HepG2 (cell line): Measurements from ENCODE around the gene SLC6A17. TPM values are rescaled to one million over a fixed set of nuclear protein-coding genes. Genes with fewer than 3 reads are reported as not detected.

ENCODE experiments used
- ATAC-seq: fragments of 200-7000 bp; cut with Tn5 transposase; 3 replicates; pipeline ENCODE4 v1.9.1; 2020; ENCODE audit warnings: mild to moderate bottlenecking, moderate library complexity
- BruUV-seq: library from RNA; stranded (reverse); fragments of 400-500 nt; replicated peaks from 2 replicates; lab custom pipeline; 2021; lab: Mats Ljungman, UMichigan
- CTCF ChIA-PET: fragments of 300-600 bp; formaldehyde crosslinking; extraction: SDS; loops from one replicate; lab custom pipeline; 2021; ENCODE audit warnings: low total read pairs, inconsistent platforms, low intra/inter-chr PET ratio; lab: Yijun Ruan, JAX
- POLR2A ChIA-PET: fragments of 350-600 bp; sonication (Branson Sonifier 250); formaldehyde crosslinking; loops from one replicate; lab custom pipeline; 2020; ENCODE audit warnings: antibody characterized with exemption, inconsistent platforms; lab: Yijun Ruan, JAX
- DNase-seq: peaks from one replicate; pipeline ENCODE4 v3.0.0-alpha.2; 2015; ENCODE audit warnings: low spot score
- FAIRE-seq: peaks from 3 replicates; lab custom pipeline; 2011; peaks lifted over from hg19 to GRCh38; lab: Jason Lieb, UNC
- H2AFZ ChIP-seq: one replicate; pipeline ENCODE4 v1.6.1; 2011; ENCODE audit warnings: low read length, inconsistent platforms
- H3K27ac ChIP-seq: fragments of 300-600 bp; 3 replicates; pipeline ENCODE4 v1.8.0; 2011; ENCODE audit warnings: mixed run types, mild to moderate bottlenecking, mixed read lengths, low read length, inconsistent platforms; ENCODE audit not compliant: insufficient read depth; ENCODE audit errors: extremely low read length
- H3K27me3 ChIP-seq, 2 experiments: fragments of 200-600 bp in 1 of 2; 2 replicates in 1 of 2; 3 replicates in 1 of 2; pipeline versions ENCODE4 v1.6.0 to v1.8.0; 2011; ENCODE audit warnings: low read length in 2 of 2, mild to moderate bottlenecking in 2 of 2, moderate library complexity in 2 of 2, inconsistent platforms in 1 of 2; ENCODE audit not compliant: insufficient read depth in 2 of 2, control insufficient read depth in 1 of 2
- H3K36me3 ChIP-seq, 2 experiments: fragments of 200-600 bp in 1 of 2; replicated peaks in 1 of 2; 2 replicates in 1 of 2; 3 replicates in 1 of 2; pipeline versions ENCODE4 v1.5.1 to v1.8.0; 2011; ENCODE audit warnings: low read length in 2 of 2, inconsistent platforms in 1 of 2; ENCODE audit not compliant: insufficient read depth in 2 of 2, control insufficient read depth in 1 of 2
- H3K4me1 ChIP-seq: 2 replicates; pipeline ENCODE4 v1.5.1; 2012; ENCODE audit warnings: low read length, inconsistent platforms; ENCODE audit not compliant: insufficient read depth
- H3K4me2 ChIP-seq: 2 replicates; pipeline ENCODE4 v1.6.0; 2011; ENCODE audit warnings: low read depth, low read length, inconsistent platforms
- H3K4me3 ChIP-seq, 3 experiments: fragments of 200-600 bp in 1 of 3; sonication (generic), shearing (Covaris generic) in 1 of 3; replicated peaks in 1 of 3; 2 replicates each; pipeline ENCODE4 v1.5.1; 2011 to 2016; ENCODE audit warnings: low read length in 3 of 3, inconsistent platforms in 2 of 3, low read depth in 2 of 3, mild to moderate bottlenecking in 2 of 3, control low read depth in 1 of 3, mixed read lengths in 1 of 3; ENCODE audit not compliant: insufficient read depth in 1 of 3
- H3K79me2 ChIP-seq: one replicate; pipeline ENCODE4 v1.6.1; 2011; ENCODE audit warnings: low read length, inconsistent platforms; ENCODE audit not compliant: insufficient read depth
- H3K9ac ChIP-seq: 2 replicates; pipeline ENCODE4 v1.6.0; 2011; ENCODE audit warnings: mild to moderate bottlenecking, low read depth, low read length, inconsistent platforms; ENCODE audit not compliant: insufficient read depth
- H3K9me3 ChIP-seq: 2 replicates; pipeline ENCODE4 v1.5.1; 2012; ENCODE audit warnings: mild to moderate bottlenecking, low read length
- H4K20me1 ChIP-seq: 2 replicates; pipeline ENCODE4 v1.6.0; 2011; ENCODE audit warnings: inconsistent platforms, mild to moderate bottlenecking, low read length, moderate library complexity; ENCODE audit not compliant: insufficient read depth
- ARNTL ChIP-seq: sonication (generic); formaldehyde crosslinking; IDR thresholded peaks from 2 replicates; pipeline ENCODE4 v1.4.0; 2020; ENCODE audit warnings: mild to moderate bottlenecking, missing genetic modification reagents
- KLF12 ChIP-seq: sonication (generic); formaldehyde crosslinking; IDR thresholded peaks from 2 replicates; pipeline ENCODE4 v1.4.0; 2020; ENCODE audit warnings: missing genetic modification reagents, borderline replicate concordance
- MLLT10 ChIP-seq: sonication (generic); formaldehyde crosslinking; IDR thresholded peaks from 2 replicates; pipeline ENCODE4 v1.4.0; 2020; ENCODE audit warnings: missing genetic modification reagents
- NBN ChIP-seq: fragments of 450-650 bp; conservative IDR thresholded peaks from 2 replicates; pipeline ENCODE4 v1.6.1; 2017
- STAG1 ChIP-seq: sonication (generic); formaldehyde crosslinking; IDR thresholded peaks from 2 replicates; pipeline ENCODE4 v1.4.0; 2020; ENCODE audit warnings: missing genetic modification reagents
- TCF7L2 ChIP-seq: IDR thresholded peaks from 2 replicates; pipeline ENCODE4 v1.6.1; 2011; ENCODE audit warnings: mild to moderate bottlenecking, low read depth, low read length, moderate library complexity
- TEAD2 ChIP-seq: sonication (generic); formaldehyde crosslinking; IDR thresholded peaks from 2 replicates; pipeline ENCODE4 v1.9.0; 2021; ENCODE audit warnings: missing genetic modification reagents
- ZFP1 ChIP-seq: IDR thresholded peaks from 2 replicates; pipeline ENCODE4 v1.6.1; 2016
- ZFP90 ChIP-seq: sonication (generic); formaldehyde crosslinking; IDR thresholded peaks from 2 replicates; pipeline ENCODE4 v1.8.0; 2022; ENCODE audit warnings: missing genetic modification reagents, mild to moderate bottlenecking, inconsistent platforms, borderline replicate concordance
- ZNF205 ChIP-seq: IDR thresholded peaks from 2 replicates; pipeline ENCODE4 v1.6.1; 2018; ENCODE audit warnings: missing biosample characterization, missing genetic modification reagents
- ZNF317 ChIP-seq: sonication (generic); formaldehyde crosslinking; IDR thresholded peaks from 2 replicates; pipeline ENCODE4 v1.5.0; 2020; ENCODE audit warnings: mild to moderate bottlenecking, missing genetic modification reagents
- ZNF501 ChIP-seq: sonication (generic); formaldehyde crosslinking; IDR thresholded peaks from 2 replicates; pipeline ENCODE4 v1.5.1; 2020; ENCODE audit warnings: mild to moderate bottlenecking, moderate library complexity, missing genetic modification reagents
- ZNF607 ChIP-seq: sonication (generic); formaldehyde crosslinking; IDR thresholded peaks from 2 replicates; pipeline ENCODE4 v1.5.1; 2020; ENCODE audit warnings: missing genetic modification reagents, mild to moderate bottlenecking, borderline replicate concordance
- ZNF678 ChIP-seq: sonication (generic); formaldehyde crosslinking; IDR thresholded peaks from 2 replicates; pipeline ENCODE4 v1.4.0; 2020; ENCODE audit warnings: mild to moderate bottlenecking, missing genetic modification reagents
- ZNF7 ChIP-seq: IDR thresholded peaks from 2 replicates; pipeline ENCODE4 v1.6.1; 2016; ENCODE audit warnings: missing biosample characterization, missing genetic modification reagents
- ZNF720 ChIP-seq: sonication (generic); formaldehyde crosslinking; IDR thresholded peaks from 2 replicates; pipeline ENCODE4 v1.4.0; 2020; ENCODE audit warnings: missing genetic modification reagents
- ZNF878 ChIP-seq: sonication (generic); formaldehyde crosslinking; IDR thresholded peaks from 2 replicates; pipeline ENCODE4 v1.8.1; 2023; ENCODE audit warnings: mild to moderate bottlenecking, missing genetic modification reagents, moderate library complexity
- ZSCAN25 ChIP-seq: sonication (generic); formaldehyde crosslinking; IDR thresholded peaks from 2 replicates; pipeline ENCODE4 v1.8.0; 2022; ENCODE audit warnings: mild to moderate bottlenecking, missing genetic modification reagents
- WGBS: methylation state at CpG from one replicate; pipeline ENCODE4 v1.1.6; 2017; ENCODE audit warnings: low lambda C conversion rate; 5-methylcytosine and 5-hydroxymethylcytosine counted together
- in situ Hi-C: cut with HindIII; loops from 2 replicates; pipeline ENCODE4 v1.10.0; 2017; ENCODE audit warnings: low pct_unique_long_range_greater_than_20kb; ENCODE audit not compliant: extremely low pct_ligation_motif_present
- intact Hi-C: fragments of 100-400 bp; cut with micrococcal nuclease; formaldehyde crosslinking; loops from one replicate; pipeline ENCODE4 v1.10.0; 2022; ENCODE audit not compliant: unreplicated experiment
- polyA plus RNA-seq, 8 experiments: library from polyadenylated mRNA; depleted of rRNA in 3 of 8; stranded (reverse) in 7 of 8; unstranded in 1 of 8; fragments of >200 nt; fragmentation: Illumina TruSeq in 4 of 8; extraction: Trizol in 4 of 8; gene quantifications; 2 replicates each; pipeline versions ENCODE4 v1.2.1 to v1.2.3, GENCODE V29; 2011 to 2016; ENCODE audit warnings: low read depth in 4 of 8, missing spikeins in 1 of 8, mixed read lengths in 1 of 8; ENCODE audit not compliant: insufficient read depth in 1 of 8
- total RNA-seq, 5 experiments: library from RNA; depleted of rRNA; stranded (reverse); fragments of >200 nt; fragmentation: Illumina TruSeq; extraction: Trizol; gene quantifications; 2 replicates each; pipeline ENCODE4 v1.2.3, GENCODE V29; 2016; ENCODE audit warnings: low read depth in 1 of 5
- TF ChIP-seq, protein P1 (sequence below): sonication (generic); formaldehyde crosslinking; IDR thresholded peaks from 2 replicates; pipeline ENCODE4 v1.5.0; 2020; ENCODE audit warnings: missing genetic modification reagents

Gene SLC6A17
- total and polyA plus RNA-seq, 2 of the 13 experiments (the other 11 are each of a cell fraction or from before 2014, with no cell fraction given) = not detected

DNA sequence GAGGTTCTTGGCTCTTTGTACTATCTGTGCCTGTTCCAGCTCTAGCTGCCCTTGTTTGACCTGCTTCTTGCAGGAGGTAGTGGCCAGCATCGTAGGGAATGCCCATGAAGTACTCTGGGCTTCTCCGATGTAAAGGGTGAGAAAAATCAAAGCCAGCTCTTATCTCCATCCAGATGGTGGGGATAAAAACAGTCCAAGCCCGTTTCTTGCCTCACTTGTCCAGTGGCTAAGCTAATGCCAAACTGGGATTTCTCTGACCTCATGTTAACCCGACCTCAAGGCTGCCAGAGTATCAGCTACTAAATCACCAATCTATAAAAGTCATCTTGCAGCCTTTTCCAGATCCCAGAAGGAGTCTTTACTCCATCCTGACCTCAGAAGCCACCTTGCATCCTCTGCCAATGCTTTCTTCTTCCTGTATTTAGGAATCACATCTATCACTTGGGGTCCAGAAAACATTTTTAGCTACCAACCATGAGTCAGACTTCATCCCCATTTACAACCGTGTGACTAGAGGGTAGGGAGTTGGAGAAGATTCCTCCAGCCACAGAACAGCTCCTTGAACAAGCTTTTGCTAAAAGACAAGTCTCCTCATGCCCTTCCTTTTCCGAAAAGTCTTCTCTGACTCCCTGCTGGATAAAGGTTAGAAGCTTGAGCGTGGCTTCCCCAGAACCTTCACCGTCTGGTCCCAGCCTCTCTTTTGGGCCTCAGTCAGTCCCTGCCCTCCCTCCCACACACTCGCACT is 95.8 kb downstream of the SLC6A17 start:
- DNase-seq (no peak), ATAC-seq (no peak), FAIRE-seq (no peak)
- no TSS peak for BruUV-seq
- no peak for TF ChIP-seq ZNF205
- no peak for TF ChIP-seq ZFP90
- no peak for TF ChIP-seq MLLT10 (CRISPR knock-in tag)
- TF ChIP-seq TEAD2 (CRISPR knock-in tag) = no peak
- TF ChIP-seq, protein P1, sequence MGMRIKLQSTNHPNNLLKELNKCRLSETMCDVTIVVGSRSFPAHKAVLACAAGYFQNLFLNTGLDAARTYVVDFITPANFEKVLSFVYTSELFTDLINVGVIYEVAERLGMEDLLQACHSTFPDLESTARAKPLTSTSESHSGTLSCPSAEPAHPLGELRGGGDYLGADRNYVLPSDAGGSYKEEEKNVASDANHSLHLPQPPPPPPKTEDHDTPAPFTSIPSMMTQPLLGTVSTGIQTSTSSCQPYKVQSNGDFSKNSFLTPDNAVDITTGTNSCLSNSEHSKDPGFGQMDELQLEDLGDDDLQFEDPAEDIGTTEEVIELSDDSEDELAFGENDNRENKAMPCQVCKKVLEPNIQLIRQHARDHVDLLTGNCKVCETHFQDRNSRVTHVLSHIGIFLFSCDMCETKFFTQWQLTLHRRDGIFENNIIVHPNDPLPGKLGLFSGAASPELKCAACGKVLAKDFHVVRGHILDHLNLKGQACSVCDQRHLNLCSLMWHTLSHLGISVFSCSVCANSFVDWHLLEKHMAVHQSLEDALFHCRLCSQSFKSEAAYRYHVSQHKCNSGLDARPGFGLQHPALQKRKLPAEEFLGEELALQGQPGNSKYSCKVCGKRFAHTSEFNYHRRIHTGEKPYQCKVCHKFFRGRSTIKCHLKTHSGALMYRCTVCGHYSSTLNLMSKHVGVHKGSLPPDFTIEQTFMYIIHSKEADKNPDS (CRISPR knock-in tag) = no peak
- Histone ChIP-seq H3K9ac (no peak overlapping the region), H3K79me2 (no peaks in the 10 kb centered on the region), H3K4me2 (no peak overlapping the region), H2AFZ (no peak overlapping the region), H4K20me1 (no peaks in the 10 kb centered on the region), H3K4me3 (no peak overlapping the region), H3K9me3 (no peaks in the 10 kb centered on the region), H3K36me3 (no peaks in the 10 kb centered on the region), H3K27ac (no peak overlapping the region), H3K4me1 (no peaks in the 10 kb centered on the region), H3K27me3 (peaks cover 4 to 40% of the 10 kb centered on the region in 2 experiments; a peak in 3 of 5 replicates)
- in situ Hi-C loops (no loop called here), intact Hi-C loops (no loop called here)
- ChIA-PET CTCF (no interaction called here), POLR2A (no interaction called here)
- 12% methylated on average over 8 of the region's 9 CpGs for WGBS

GRCh38 chr1:110248746-110249145 is 98.5 kb downstream of the SLC6A17 start:
- ATAC-seq (no peak), DNase-seq (no peak), FAIRE-seq (no peak)
- POLR2A ChIA-PET = no interaction called here
- WGBS = 8% methylated on average over 3 of the region's 4 CpGs
- Histone ChIP-seq H2AFZ (no peak overlapping the region), H3K36me3 (no peaks in the 10 kb centered on the region), H3K27me3 (peaks cover 3 to 29% of the 10 kb centered on the region in 2 experiments; a peak in 3 of 5 replicates), H3K27ac (no peak overlapping the region), H3K4me2 (no peak overlapping the region), H3K4me1 (no peaks in the 10 kb centered on the region), H3K4me3 (no peak overlapping the region), H3K9ac (no peak overlapping the region), H4K20me1 (no peaks in the 10 kb centered on the region), H3K79me2 (no peaks in the 10 kb centered on the region), H3K9me3 (no peaks in the 10 kb centered on the region)
- CTCF ChIA-PET = no interaction called here
- in situ Hi-C loops (no loop called here), intact Hi-C loops (no loop called here)
- no TSS peak for BruUV-seq
- TF ChIP-seq NBN = no peak
- TF ChIP-seq ZFP1 (CRISPR knock-in tag) = no peak
- no peak for TF ChIP-seq ZNF720 (CRISPR knock-in tag)
- no peak for TF ChIP-seq ZNF678 (CRISPR knock-in tag)
- no peak for TF ChIP-seq STAG1
- no peak for TF ChIP-seq ZNF878 (CRISPR knock-in tag)
- no peak for TF ChIP-seq ZNF501 (CRISPR knock-in tag)
- TF ChIP-seq ZNF607 = no peak
- no peak for TF ChIP-seq ARNTL (CRISPR knock-in tag)
- no peak for TF ChIP-seq ZNF317 (CRISPR knock-in tag)
- no peak for TF ChIP-seq ZNF7 (CRISPR knock-in tag)
- TF ChIP-seq KLF12 (CRISPR knock-in tag) = no peak
- TF ChIP-seq TCF7L2 = no peak
- TF ChIP-seq ZSCAN25 (CRISPR knock-in tag) = no peak
